ENCODE data around the gene ZBTB39. TPM values are rescaled to one million over a fixed set of nuclear protein-coding genes. Genes with fewer than 3 reads are reported as not detected.
"Not testable (repeated sequence)": the region's sequence is repeated elsewhere in the genome, so short reads cannot be mapped to it uniquely, and the experiment has no call there.

ZBTB39 gene
- total RNA-seq, 2 experiments from 2014 or later, result 7.7 to 8.2 TPM

GRCh38 chr12:56977361-56977760 is 29.0 kb downstream of the ZBTB39 start:
- DNase-seq; H3K36me3 Mint-ChIP-seq (ENCODE audit: low read depth); H3K4me1 Mint-ChIP-seq (ENCODE audit: low read depth); POLR2A ChIA-PET; H3K4me3 Mint-ChIP-seq; H3K27ac Mint-ChIP-seq; ATAC-seq; H3K9me3 Mint-ChIP-seq (ENCODE audit: insufficient read depth); H3K27me3 Mint-ChIP-seq (ENCODE audit: low read depth): not testable (repeated sequence)
- CTCF ChIA-PET, result interaction anchor here (3.4 kb wide), 1 partner anchor 11 kb away, joined by 14 read pairs; no protein-coding TSS in a partner anchor

DNA sequence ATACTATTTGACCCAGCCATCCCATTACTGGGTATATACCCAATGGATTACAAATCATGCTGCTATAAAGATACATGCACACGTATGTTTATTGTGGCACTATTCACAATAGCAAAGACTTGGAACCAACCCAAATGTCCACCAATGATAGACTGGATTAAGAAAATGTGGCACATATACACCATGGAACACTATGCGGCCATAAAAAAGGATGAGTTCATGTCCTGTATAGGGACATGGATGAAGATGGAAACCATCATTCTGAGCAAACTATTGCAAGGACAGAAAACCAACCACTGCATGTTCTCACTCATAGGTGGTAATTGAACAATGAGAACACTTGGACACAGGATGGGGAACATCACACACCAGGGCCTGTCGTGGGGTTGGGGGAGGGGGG is 32.1 kb downstream of the ZBTB39 start:
- H3K36me3 Mint-ChIP-seq (ENCODE audit: low read depth); H3K27ac Mint-ChIP-seq; H3K4me3 Mint-ChIP-seq; H3K9me3 Mint-ChIP-seq (ENCODE audit: insufficient read depth); DNase-seq; POLR2A ChIA-PET; ATAC-seq; H3K4me1 Mint-ChIP-seq (ENCODE audit: low read depth): not testable (repeated sequence)
- peaks cover 13% of the 10 kb centered on the region for H3K27me3 Mint-ChIP-seq (ENCODE audit: low read depth)
- CTCF ChIA-PET, result interaction anchor here (1.4 kb wide), 1 partner anchor 210 kb away, joined by 3 read pairs; no protein-coding TSS in a partner anchor

DNA sequence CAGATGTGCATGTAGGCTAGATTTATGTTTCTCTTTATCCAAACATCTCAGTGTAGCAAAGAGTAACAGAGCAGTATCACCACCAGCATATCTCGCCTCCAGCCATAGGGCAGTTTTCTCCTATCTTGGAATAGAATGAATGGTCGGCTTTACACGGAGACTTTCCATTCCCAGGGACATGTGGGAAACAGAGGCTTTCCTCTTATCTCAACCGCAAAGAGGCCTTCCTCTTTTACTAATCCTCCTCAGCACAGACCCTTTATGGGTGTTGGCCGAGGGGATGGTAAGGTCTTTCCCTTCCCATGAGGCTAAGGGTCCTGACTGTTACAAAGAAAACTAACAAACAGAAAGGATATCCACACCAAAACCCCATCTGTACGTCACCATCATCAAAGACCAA is 37.4 kb downstream of the ZBTB39 start:
- H3K9me3 Mint-ChIP-seq (ENCODE audit: insufficient read depth); H3K27ac Mint-ChIP-seq; DNase-seq; POLR2A ChIA-PET; H3K4me3 Mint-ChIP-seq; H3K4me1 Mint-ChIP-seq (ENCODE audit: low read depth); ATAC-seq; CTCF ChIA-PET; H3K36me3 Mint-ChIP-seq (ENCODE audit: low read depth): not testable (repeated sequence)
- H3K27me3 Mint-ChIP-seq (ENCODE audit: low read depth), result peaks cover 13% of the 10 kb centered on the region

GRCh38 chr12:56965997-56966642 is 40.2 kb downstream of the ZBTB39 start:
- H3K4me1 Mint-ChIP-seq (ENCODE audit: low read depth); POLR2A ChIA-PET; DNase-seq; H3K27ac Mint-ChIP-seq; ATAC-seq; CTCF ChIA-PET; H3K27me3 Mint-ChIP-seq (ENCODE audit: low read depth); H3K9me3 Mint-ChIP-seq (ENCODE audit: insufficient read depth); H3K4me3 Mint-ChIP-seq; H3K36me3 Mint-ChIP-seq (ENCODE audit: low read depth): not testable (repeated sequence)

GRCh38 chr12:56965124-56965523 is 41.2 kb downstream of the ZBTB39 start:
- POLR2A ChIA-PET; H3K4me1 Mint-ChIP-seq (ENCODE audit: low read depth); H3K9me3 Mint-ChIP-seq (ENCODE audit: insufficient read depth); H3K36me3 Mint-ChIP-seq (ENCODE audit: low read depth); H3K4me3 Mint-ChIP-seq; ATAC-seq; H3K27ac Mint-ChIP-seq; CTCF ChIA-PET; H3K27me3 Mint-ChIP-seq (ENCODE audit: low read depth); DNase-seq: not testable (repeated sequence)

GRCh38 chr12:56963557-56963956 is 42.8 kb downstream of the ZBTB39 start:
- CTCF ChIA-PET; H3K36me3 Mint-ChIP-seq (ENCODE audit: low read depth); DNase-seq; H3K27ac Mint-ChIP-seq; H3K4me1 Mint-ChIP-seq (ENCODE audit: low read depth); H3K4me3 Mint-ChIP-seq; H3K9me3 Mint-ChIP-seq (ENCODE audit: insufficient read depth); ATAC-seq; POLR2A ChIA-PET: not testable (repeated sequence)
- peaks cover 14% of the 10 kb centered on the region for H3K27me3 Mint-ChIP-seq (ENCODE audit: low read depth)

GRCh38 chr12:56962247-56962646 is 44.1 kb downstream of the ZBTB39 start:
- DNase-seq; H3K27ac Mint-ChIP-seq; ATAC-seq; H3K4me3 Mint-ChIP-seq; H3K9me3 Mint-ChIP-seq (ENCODE audit: insufficient read depth); POLR2A ChIA-PET; H3K4me1 Mint-ChIP-seq (ENCODE audit: low read depth); H3K36me3 Mint-ChIP-seq (ENCODE audit: low read depth); CTCF ChIA-PET: not testable (repeated sequence)
- H3K27me3 Mint-ChIP-seq (ENCODE audit: low read depth), result peaks cover 14% of the 10 kb centered on the region

- ChIA-PET POLR2A (no interaction called here), CTCF (no interaction called here)
- H3K4me1 Mint-ChIP-seq (ENCODE audit: low read depth), result no peaks in the 10 kb centered on the region
- DNase-seq (no peak), ATAC-seq (no peak)
- no peak overlapping the region for H3K27ac Mint-ChIP-seq
- H3K4me3 Mint-ChIP-seq, result no peak overlapping the region
- H3K27me3 Mint-ChIP-seq (ENCODE audit: low read depth), result peaks cover 14% of the 10 kb centered on the region
- no peaks in the 10 kb centered on the region for H3K9me3 Mint-ChIP-seq (ENCODE audit: insufficient read depth)
- H3K36me3 Mint-ChIP-seq (ENCODE audit: low read depth), result no peaks in the 10 kb centered on the region
Observed at GRCh38 chr12:56958422-56958821, 47.9 kb downstream of the ZBTB39 start.

- Mint-ChIP-seq H3K9me3 (ENCODE audit: insufficient read depth) (no peaks in the 10 kb centered on the region), H3K4me3 (no peak within 1 kb of the TSS), H3K4me1 (ENCODE audit: low read depth) (no peaks in the 10 kb centered on the region), H3K27me3 (ENCODE audit: low read depth) (peaks cover 14% of the 10 kb centered on the region), H3K36me3 (ENCODE audit: low read depth) (no peaks in the 10 kb centered on the region), H3K27ac (no peak within 1 kb of the TSS)
- POLR2A ChIA-PET, result no interaction called here
- no peak for DNase-seq
- no peak for ATAC-seq
- CTCF ChIA-PET, result interaction anchor here (1.3 kb wide), 1 partner anchor 44 kb away, joined by 3 read pairs; no protein-coding TSS in a partner anchor
Observed at GRCh38 chr12:56957229-56958052, 48.9 kb downstream of the ZBTB39 start, which contains the start of gene RDH16. Gene RDH16, minus strand, starts transcription at chr12:56957608. Its CDS starts 146 bp downstream, at chr12:56957462.

DNA sequence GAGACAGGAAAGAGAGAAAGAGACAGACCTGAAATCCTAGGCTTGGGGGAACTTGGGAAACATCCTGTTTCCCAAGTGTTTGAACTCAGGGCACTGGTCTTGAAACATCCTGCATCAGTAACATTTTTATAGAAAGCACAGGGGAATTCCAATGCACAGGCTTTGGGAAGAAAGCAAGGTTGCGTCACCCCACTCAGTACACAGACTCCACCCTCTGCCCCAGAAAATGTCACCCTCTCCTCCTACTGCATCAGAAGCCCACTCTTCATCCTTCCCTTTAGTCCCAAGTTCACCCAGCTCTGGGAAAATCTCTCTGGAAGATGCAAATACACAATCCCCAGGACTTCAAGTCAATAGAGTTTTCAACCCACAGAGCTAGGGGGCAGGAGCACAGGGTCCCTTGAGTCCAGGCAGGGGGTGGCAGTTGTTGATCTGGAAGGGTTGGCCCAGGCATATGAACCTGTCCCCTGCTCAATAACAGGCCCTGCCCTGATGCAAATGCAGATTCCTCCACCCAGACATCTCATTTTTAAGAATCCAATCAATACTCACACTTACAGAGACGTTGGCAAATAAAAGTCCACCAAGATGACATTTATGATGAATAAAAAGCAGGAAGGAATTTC is 50.6 kb downstream of the ZBTB39 start:
- Mint-ChIP-seq H3K4me1 (ENCODE audit: low read depth) (no peaks in the 10 kb centered on the region), H3K27me3 (ENCODE audit: low read depth) (peaks cover 8% of the 10 kb centered on the region), H3K9me3 (ENCODE audit: insufficient read depth) (no peaks in the 10 kb centered on the region), H3K36me3 (ENCODE audit: low read depth) (no peaks in the 10 kb centered on the region), H3K4me3 (no peak overlapping the region), H3K27ac (no peak overlapping the region)
- ChIA-PET CTCF (interaction anchor here (1.3 kb wide), 1 partner anchor 46 kb away, joined by 3 read pairs; no protein-coding TSS in a partner anchor), POLR2A (no interaction called here)
- DNase-seq (no peak), ATAC-seq (no peak)

GRCh38 chr12:56954958-56955355 is 51.4 kb downstream of the ZBTB39 start:
- Mint-ChIP-seq H3K36me3 (ENCODE audit: low read depth) (no peaks in the 10 kb centered on the region), H3K27ac (no peak overlapping the region), H3K4me3 (no peak overlapping the region), H3K27me3 (ENCODE audit: low read depth) (peaks cover 7% of the 10 kb centered on the region), H3K9me3 (ENCODE audit: insufficient read depth) (no peaks in the 10 kb centered on the region), H3K4me1 (ENCODE audit: low read depth) (no peaks in the 10 kb centered on the region)
- DNase-seq, result no peak
- ATAC-seq, result no peak
- ChIA-PET CTCF (no interaction called here), POLR2A (no interaction called here)

All from activated CD8-positive, alpha-beta T cell treated with anti-CD3 and anti-CD28 coated beads, Interleukin-2, amount 10 ng/mL, durations not matched to agents 7 days and 5 days (primary cell).